Measurements from ENCODE around the gene CARMIL1.
A peak's percentile ranks its signal among the peaks of the same experiment; 100 is the strongest.

CARMIL1 gene

GRCh38 chr6:25413207-25413905 is 134.2 kb downstream of the CARMIL1 start:
- no peaks in the 10 kb centered on the region for H3K9me3 ChIP-seq (ENCODE audit: control insufficient read depth, insufficient read depth, low read depth, low read length)
- peaks cover 18% of the 10 kb centered on the region for H3K4me1 ChIP-seq (ENCODE audit: control insufficient read depth, insufficient read depth, low read length)
- H3K27ac ChIP-seq (ENCODE audit: extremely low read depth, low read depth, low read length): no peak overlapping the region
- H3K36me3 ChIP-seq (ENCODE audit: control insufficient read depth in 2 of 2, insufficient read depth in 1 of 2, low read length in 2 of 2): no peaks in the 10 kb centered on the region
- TF ChIP-seq ZSCAN4 (tag by site-specific recombination; IDR thresholded peaks at IDR 0.05) (no peak), IKZF3 (tag by site-specific recombination; IDR thresholded peaks at IDR 0.05) (no peak), FEZF1 (tag by site-specific recombination; IDR thresholded peaks at IDR 0.05) (no peak), ZNF280C (tag by site-specific recombination; IDR thresholded peaks at IDR 0.05) (no peak), ZNF391 (tag by site-specific recombination; IDR thresholded peaks at IDR 0.05; ENCODE audit: borderline replicate concordance, low read depth) (no peak), ATF2 (tag by site-specific recombination; IDR thresholded peaks at IDR 0.05; ENCODE audit: low read depth) (no peak), HOXD13 (CRISPR knock-in tag; IDR thresholded peaks at IDR 0.05; ENCODE audit: borderline replicate concordance) (no peak), ZFP41 (tag by site-specific recombination; IDR thresholded peaks at IDR 0.05; ENCODE audit: borderline replicate concordance) (no peak), ZNF518A (tag by site-specific recombination; conservative IDR thresholded peaks at IDR 0.05; ENCODE audit: low read depth) (no peak), YY2 (tag by site-specific recombination; IDR thresholded peaks at IDR 0.05) (no peak), ZFP37 (tag by site-specific recombination; IDR thresholded peaks at IDR 0.05) (no peak)
- no peak overlapping the region for H3K4me3 ChIP-seq (ENCODE audit: low read depth, low read length)
- ChIA-PET POLR2A (no interaction called here), CTCF (interaction anchor here (0.6 kb wide), 2 partner anchors 17 to 684 kb away, joined by 3 read pairs; no protein-coding TSS in a partner anchor)

GRCh38 chr6:25414168-25414567 is 135.0 kb downstream of the CARMIL1 start:
- Histone ChIP-seq H3K36me3 (ENCODE audit: control insufficient read depth in 2 of 2, insufficient read depth in 1 of 2, low read length in 2 of 2) (no peaks in the 10 kb centered on the region), H3K4me1 (ENCODE audit: control insufficient read depth, insufficient read depth, low read length) (peaks cover 26% of the 10 kb centered on the region), H3K27ac (ENCODE audit: extremely low read depth, low read depth, low read length) (no peak overlapping the region), H3K4me3 (ENCODE audit: low read depth, low read length) (no peak overlapping the region), H3K9me3 (ENCODE audit: control insufficient read depth, insufficient read depth, low read depth, low read length) (no peaks in the 10 kb centered on the region)
- ChIA-PET CTCF (interaction anchor here (1.0 kb wide), 1 partner anchor 148 kb away, joined by 3 read pairs; no protein-coding TSS in a partner anchor), POLR2A (no interaction called here)
- TF ChIP-seq ZBTB20 (tag by site-specific recombination; IDR thresholded peaks at IDR 0.05) (peak; percentile 63; the same call in 1 of the 2 replicates), KLF7 (tag by site-specific recombination; IDR thresholded peaks at IDR 0.05; ENCODE audit: borderline replicate concordance) (no peak)
